NCI-H2029 treated with DMSO at 0.1 percent for 48 hours (cell line): ENCODE measurements around the gene GHDC.
"Not testable (repeated sequence)": the region's sequence is repeated elsewhere in the genome, so short reads cannot be mapped to it uniquely, and the experiment has no call there.

ENCODE experiments used
- DNase-seq: peaks from one replicate; lab custom pipeline; 2025; lab: John Stamatoyannopoulos, UW

GHDC gene

GRCh38 chr17:42146911-42147607 is 47.2 kb downstream of the GHDC start:
- DNase-seq = no peak

GRCh38 chr17:42143138-42143537 is 51.2 kb downstream of the GHDC start:
- not testable (repeated sequence) for DNase-seq

DNA sequence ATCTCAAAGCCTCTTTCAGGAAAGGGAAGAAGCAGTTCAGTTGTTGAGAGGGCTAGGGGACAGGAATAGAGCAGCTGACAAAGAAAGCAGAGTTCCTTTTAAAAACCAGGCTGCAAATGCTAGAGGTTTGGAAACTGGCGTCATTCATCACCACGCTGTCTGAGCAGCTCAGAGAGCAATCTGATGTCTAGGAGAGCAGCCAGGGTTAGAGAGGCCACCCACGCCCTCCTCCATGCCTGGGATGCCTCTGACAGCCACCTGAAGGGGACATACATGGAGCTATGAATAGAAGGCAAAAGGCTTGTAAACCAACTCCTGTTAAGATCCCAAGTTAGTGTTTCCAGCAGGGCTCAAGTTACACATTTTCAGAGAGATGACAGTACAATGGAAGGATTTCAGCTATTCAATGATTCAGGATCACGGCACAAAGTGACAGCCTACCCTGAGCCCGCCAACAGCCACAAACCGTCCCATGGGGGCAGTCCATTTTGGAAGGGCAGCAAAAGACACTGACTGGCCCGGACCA is 51.9 kb downstream of the GHDC start:
- no peak for DNase-seq

DNA sequence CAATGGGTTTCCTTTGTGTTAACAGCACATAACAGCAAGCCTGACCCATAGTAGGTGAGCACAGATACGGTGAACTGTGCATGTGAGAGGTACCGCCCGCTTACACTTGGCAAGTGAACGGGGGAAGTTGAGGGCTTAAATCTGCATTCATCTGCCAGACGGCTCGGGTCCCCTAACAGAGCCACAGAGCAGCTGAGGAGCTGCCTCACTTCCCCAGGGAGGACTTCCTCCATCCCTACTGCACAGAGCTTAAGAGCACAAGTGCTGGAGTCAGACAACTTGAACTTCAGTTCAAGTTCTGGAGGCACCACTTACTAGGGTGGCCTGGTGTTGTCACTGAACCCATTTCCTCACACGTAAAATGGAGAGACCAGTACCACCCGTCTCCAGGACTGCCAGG is 52.9 kb downstream of the GHDC start:
- DNase-seq = no peak

DNA sequence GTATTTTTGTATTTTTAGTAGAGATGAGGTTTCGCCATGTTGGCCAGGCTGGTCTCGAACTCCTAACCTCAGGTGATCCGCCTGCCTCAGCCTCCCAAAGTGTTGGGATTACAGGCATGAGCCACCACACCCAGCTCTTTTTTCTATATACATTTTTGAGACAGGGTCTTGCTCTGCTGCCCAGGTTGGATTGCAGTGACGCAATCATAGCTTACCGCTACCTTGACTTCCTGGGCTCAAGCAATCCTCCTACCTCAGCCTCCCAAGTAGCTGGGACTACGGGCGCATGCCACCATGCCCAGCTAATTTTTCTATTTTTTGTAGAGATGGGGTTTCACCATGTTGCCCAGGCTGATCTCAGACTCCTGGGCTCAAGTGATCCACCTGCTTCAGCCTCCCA is 53.6 kb downstream of the GHDC start:
- not testable (repeated sequence) for DNase-seq
